GM18519 (cell line): Measurements from ENCODE around the gene TTYH3.
A peak's percentile ranks its signal among the peaks of the same experiment; 100 is the strongest.

ENCODE experiments used
- ATAC-seq: cut with Tn5 transposase; IDR thresholded peaks from one replicate; pipeline ENCODE4 v1.9.1; 2021; ENCODE audit warnings: mild to moderate bottlenecking, moderate library complexity; ENCODE audit not compliant: unreplicated experiment, low FRiP score

The TTYH3 gene

GRCh38 chr7:2645274-2645868 is 13.6 kb downstream of the TTYH3 start:
- ATAC-seq, result peak; percentile 45

- ATAC-seq, result no peak
Measured at GRCh38 chr7:2646336-2646679, 14.5 kb downstream of the TTYH3 start.

- ATAC-seq, result no peak
Measured at GRCh38 chr7:2646680-2647571, 15.1 kb downstream of the TTYH3 start.

- ATAC-seq, result no peak
Measured at GRCh38 chr7:2647594-2648172, 15.9 kb downstream of the TTYH3 start.

GRCh38 chr7:2649139-2649838 is 17.5 kb downstream of the TTYH3 start:
- ATAC-seq, result no peak

- ATAC-seq, result no peak
Measured at GRCh38 chr7:2649991-2650390, 18.2 kb downstream of the TTYH3 start.

- ATAC-seq, result no peak
Measured at GRCh38 chr7:2650451-2650850, 18.7 kb downstream of the TTYH3 start.

GRCh38 chr7:2651336-2651735 is 19.6 kb downstream of the TTYH3 start:
- no peak for ATAC-seq

GRCh38 chr7:2651847-2652735 is 20.3 kb downstream of the TTYH3 start:
- ATAC-seq, result no peak

- ATAC-seq, result no peak
Measured at GRCh38 chr7:2652736-2653060, 20.9 kb downstream of the TTYH3 start.

GRCh38 chr7:2654059-2654458 is 22.3 kb downstream of the TTYH3 start:
- no peak for ATAC-seq

- no peak for ATAC-seq
Measured at GRCh38 chr7:2655870-2656614, 24.3 kb downstream of the TTYH3 start.

- no peak for ATAC-seq
Measured at GRCh38 chr7:2657208-2657607, 25.4 kb downstream of the TTYH3 start.

GRCh38 chr7:2657920-2658671 is 26.3 kb downstream of the TTYH3 start:
- no peak for ATAC-seq

GRCh38 chr7:2658941-2659340 is 27.2 kb downstream of the TTYH3 start:
- ATAC-seq, result no peak

GRCh38 chr7:2659556-2660358 is 28.0 kb downstream of the TTYH3 start:
- ATAC-seq, result no peak

- no peak for ATAC-seq
Measured at GRCh38 chr7:2660359-2661095, 28.7 kb downstream of the TTYH3 start.

- no peak for ATAC-seq
Measured at GRCh38 chr7:2661096-2661449, 29.3 kb downstream of the TTYH3 start.
